ENCODE measurements around the gene SEMA6D.

The SEMA6D gene

DNA sequence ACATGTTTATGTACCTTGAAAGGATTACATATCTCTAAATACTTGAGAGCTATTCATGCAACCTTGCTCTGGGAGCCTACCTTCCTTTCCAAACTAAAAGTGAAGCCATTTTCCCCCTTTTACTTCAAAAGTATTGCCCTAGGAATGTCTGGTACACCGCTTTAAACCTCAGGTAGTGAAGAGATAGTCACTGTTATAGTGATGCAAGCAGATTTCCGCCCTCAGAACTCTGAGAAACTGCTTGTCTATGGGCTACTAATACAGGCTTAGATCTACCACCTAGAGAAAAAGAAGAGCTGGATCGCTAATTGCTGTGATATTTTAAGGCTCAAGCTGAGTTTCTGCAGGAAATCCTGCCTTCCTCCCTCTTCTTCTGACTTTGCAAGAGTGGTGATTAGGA lies 78.6 kb downstream of the SEMA6D start:
- DNase-seq, result no peak

DNA sequence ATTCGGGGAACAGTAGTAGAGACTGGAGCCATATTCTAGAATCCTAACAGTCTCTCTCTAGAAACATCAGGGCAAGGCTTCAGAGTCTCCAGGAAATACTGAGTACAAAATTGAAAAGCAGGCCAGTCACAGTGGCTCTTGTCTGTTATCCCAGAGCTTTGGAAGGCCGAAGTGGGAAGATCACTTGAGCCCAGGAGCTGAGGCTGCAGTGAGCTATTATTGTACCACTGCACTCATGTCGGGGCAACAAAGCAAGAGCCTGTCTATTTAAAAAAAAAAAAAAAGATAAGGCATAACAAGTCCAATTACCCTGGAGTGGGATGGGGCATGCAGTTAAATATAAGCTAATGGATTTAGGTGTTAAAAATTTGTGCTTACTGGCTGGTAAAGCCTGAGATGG lies 79.0 kb downstream of the SEMA6D start:
- no peak for DNase-seq

DNA sequence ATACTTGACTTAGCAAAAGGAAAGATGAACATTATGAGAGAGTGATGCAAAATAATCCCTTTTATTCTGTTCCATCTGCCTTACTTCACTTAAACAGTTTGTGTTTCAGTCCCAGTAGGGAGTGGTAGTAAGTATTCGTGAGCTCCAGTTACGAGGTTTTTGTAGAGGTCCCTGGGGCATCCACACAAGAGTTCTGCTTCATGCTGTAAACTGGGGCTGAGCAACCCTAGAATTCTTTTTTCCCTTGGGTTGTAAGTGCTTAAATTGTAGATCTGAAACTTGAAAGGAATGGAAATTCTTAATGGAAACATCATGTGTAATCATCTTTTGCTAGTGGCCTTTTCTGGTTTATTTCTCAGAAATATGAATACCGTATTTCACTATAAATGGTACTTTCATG lies 79.5 kb downstream of the SEMA6D start:
- DNase-seq, result no peak

- DNase-seq, result no peak
Measured at GRCh38 chr15:47801522-47801921, 84.2 kb downstream of the SEMA6D start.

DNA sequence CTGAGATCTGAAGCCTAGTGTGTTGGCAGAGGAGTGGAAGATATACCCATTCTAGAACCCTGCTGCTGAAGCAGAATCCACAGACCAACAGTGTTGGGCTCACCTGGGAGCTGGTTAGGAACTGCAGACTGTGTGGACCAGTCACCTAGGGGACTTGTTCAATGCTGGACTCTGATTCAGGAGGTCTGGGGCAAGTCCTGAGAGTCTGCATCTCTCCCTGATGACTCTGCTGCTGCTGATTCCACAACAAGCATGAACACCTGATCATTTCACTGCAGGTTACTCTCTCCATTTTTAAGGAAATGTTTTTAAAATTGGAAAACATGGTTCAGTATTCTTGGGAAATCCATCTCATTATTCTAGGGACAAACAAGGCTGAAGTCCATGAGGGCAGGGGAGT lies 84.9 kb downstream of the SEMA6D start:
- DNase-seq, result no peak

- no peak for DNase-seq
Measured at GRCh38 chr15:47803767-47804166, 86.5 kb downstream of the SEMA6D start.

DNA sequence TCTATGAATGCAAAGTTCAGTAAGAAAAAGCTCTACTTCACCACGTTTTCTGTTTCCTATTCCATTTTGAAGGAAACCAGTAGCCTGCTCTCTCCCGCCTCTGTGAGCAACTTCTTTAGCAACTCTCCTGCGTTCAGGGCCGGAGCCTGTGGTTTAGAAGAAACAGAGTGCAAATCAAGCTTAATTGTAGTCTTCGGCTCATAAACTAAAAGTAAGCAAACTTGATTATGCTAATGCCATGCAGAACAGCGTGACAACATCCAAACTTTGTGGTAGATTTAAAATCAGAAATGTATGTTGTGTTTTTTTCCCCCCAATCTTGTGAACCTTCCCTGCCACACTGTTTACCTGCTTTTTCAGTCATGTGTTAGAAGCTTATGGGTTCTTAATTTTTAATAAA lies 87.4 kb downstream of the SEMA6D start:
- no peak for DNase-seq

DNA sequence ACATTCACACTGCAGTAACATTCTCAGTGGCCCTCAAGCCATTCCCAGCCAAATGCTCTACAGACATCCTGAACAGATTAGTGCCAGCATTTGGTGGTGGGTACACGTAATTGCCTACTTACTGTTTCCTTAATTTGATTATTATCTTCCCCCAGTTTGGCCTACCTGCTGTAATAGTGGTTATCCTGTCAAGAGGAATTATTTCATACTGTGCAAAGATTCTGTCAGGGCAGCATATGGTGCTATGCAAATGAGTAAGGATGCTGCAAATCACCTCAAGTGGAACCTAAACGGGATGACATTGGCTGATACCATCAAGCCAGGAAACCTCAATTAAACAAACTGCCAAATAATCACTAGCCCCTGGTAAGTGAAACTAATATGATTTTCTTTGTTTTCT lies 88.7 kb downstream of the SEMA6D start:
- DNase-seq, result no peak

GRCh38 chr15:47811172-47811571 lies 93.9 kb downstream of the SEMA6D start:
- no peak for DNase-seq

DNA sequence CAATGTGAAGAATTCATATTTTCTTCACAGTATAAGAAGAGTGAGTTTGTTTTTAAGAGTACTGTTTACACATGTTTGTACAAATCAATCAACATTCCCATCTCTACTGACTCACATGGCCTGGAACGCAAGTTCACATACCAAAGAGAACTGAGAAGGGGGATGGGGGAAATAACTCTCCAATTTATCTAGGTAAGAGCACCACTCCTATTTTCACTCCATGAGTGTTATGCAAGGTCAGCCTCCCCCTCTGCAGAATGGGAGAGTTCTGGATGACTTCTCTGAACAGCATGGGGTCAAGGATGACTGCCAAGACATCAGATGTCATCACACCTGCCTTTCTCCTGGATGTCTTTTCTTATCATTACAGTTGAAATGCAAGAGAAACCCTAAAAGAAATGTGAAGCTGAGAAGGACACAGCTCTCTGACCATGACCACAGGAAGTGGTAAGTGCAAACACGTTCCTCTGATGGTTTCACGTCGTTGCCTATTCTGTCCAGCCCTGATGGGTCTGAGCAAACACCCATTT lies 95.2 kb downstream of the SEMA6D start:
- no peak for DNase-seq

DNA sequence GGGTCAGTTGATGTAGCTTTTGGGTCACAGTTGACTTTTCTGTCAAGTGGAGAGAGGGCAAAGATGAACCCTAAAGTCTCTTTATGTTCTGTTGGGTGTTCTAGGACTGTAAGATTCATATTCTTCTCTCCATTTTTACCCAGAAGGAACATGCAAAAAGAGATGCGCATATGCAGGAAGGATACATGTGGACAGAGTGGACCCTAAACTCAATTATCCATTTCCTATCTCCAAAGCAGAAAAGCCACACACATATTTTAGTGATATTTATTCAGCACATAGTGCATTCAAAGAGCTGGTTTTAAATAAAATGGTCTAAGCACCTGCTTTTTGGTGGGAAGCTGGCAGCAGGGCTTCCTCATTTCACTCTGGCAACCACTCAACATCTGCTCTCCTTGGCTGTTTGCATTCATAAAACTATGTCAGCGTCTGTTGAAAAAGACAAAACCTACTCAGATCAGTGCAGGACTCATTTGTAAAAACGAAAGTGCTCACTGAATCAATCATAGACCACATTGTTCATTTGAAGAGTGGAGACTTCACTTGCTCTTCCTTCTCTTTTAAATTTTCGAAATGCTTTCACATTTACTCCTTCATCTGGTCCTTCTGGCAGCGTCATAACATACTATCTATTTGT lies 96.6 kb downstream of the SEMA6D start:
- no peak for DNase-seq

GRCh38 chr15:47814620-47815019 lies 97.3 kb downstream of the SEMA6D start:
- DNase-seq, result no peak

- DNase-seq, result no peak
Measured at GRCh38 chr15:47817969-47818548, 100.8 kb downstream of the SEMA6D start.

- no peak for DNase-seq
Measured at GRCh38 chr15:47819158-47819557, 101.9 kb downstream of the SEMA6D start.

- DNase-seq, result no peak
Measured at GRCh38 chr15:47820057-47820746, 102.9 kb downstream of the SEMA6D start.

- DNase-seq, result no peak
Measured at GRCh38 chr15:47820747-47821319, 103.5 kb downstream of the SEMA6D start.

DNA sequence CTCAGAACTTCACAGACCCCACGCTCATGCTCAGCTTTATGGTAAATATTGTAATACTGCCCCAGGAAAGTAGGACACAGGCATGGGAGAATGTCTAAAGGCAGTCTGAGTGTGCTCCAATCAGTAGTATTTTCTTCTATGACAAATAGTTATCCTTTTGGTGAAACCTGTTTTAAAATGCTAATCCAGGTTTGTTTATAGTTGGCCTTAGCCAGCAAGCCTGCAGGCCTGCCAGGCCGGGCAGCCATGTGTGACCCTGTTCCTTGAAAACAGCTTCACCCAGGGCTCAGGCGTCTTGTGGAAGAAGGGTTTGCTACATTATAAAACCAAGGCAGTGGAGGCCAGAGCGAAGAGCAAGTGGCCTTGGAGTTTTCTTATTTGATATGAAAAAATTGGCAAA lies 104.7 kb downstream of the SEMA6D start:
- no peak for DNase-seq
